Activated CD4-positive, alpha-beta T cell treated with anti-CD3 and anti-CD28 coated beads, Interleukin-2, amount 10 ng/mL, durations not matched to agents 24 days and 14 days (primary cell): ENCODE results near the gene TMEM115. TPM values are rescaled to one million over a fixed set of nuclear protein-coding genes. Genes with fewer than 3 reads are reported as not detected.

Experiments
- DNase-seq: peaks from one replicate; pipeline ENCODE4 v3.0.0; 2022
- H3K27ac Mint-ChIP-seq: one replicate; pipeline ENCODE4 v1.8.0; 2022; ENCODE audit warnings: mild to moderate bottlenecking, mixed read lengths
- H3K27me3 Mint-ChIP-seq: one replicate; pipeline ENCODE4 v1.8.0; 2022; ENCODE audit warnings: mixed read lengths
- H3K36me3 Mint-ChIP-seq: one replicate; pipeline ENCODE4 v1.8.0; 2022; ENCODE audit warnings: low read depth, mild to moderate bottlenecking, mixed read lengths
- H3K4me1 Mint-ChIP-seq: one replicate; pipeline ENCODE4 v1.8.0; 2021; ENCODE audit warnings: mixed read lengths
- H3K4me3 Mint-ChIP-seq: one replicate; pipeline ENCODE4 v1.8.0; 2022; ENCODE audit warnings: mild to moderate bottlenecking, moderate library complexity, mixed read lengths
- H3K9me3 Mint-ChIP-seq: one replicate; pipeline ENCODE4 v1.8.0; 2021; ENCODE audit warnings: mixed read lengths
- intact Hi-C: fragments of 100-400 bp; cut with micrococcal nuclease; formaldehyde crosslinking; loops from one replicate; pipeline ENCODE4 v1.15.1; 2023
- total RNA-seq: library from RNA; stranded (reverse); gene quantifications from 2 replicates; pipeline ENCODE4 v1.2.3, GENCODE V29; 2022

The TMEM115 gene
- total RNA-seq, 1 donor from 2014 or later, result 20.3 TPM

DNA sequence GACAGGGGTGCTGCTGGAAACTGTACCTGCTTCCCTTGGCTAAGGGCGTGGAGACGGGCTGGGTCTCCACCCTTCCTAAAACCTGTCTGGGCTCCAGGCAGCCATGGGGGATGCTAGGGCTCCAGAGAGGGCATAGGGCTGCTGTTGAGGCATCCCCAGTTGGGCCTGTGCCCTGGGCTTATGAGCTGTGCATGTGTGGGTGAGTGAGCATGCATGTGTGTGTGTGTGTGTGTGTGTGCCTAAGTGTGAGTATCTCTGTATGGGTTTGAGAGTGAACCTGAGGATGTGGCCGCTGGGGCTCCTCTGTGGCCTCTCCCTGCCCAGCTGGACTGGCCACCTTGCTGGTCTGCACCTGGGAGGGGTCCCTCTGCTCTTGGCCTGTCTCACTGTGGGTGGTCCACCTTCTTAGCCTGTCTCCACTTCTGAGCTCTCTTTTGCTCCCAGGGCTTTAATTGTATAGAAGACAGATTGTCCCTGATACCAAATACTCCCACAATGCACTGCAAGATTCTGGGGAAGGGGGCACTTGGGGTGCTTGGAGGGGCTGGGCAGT is 11.9 kb upstream of the TMEM115 start:
- H3K4me1 Mint-ChIP-seq, result peaks cover 8% of the 10 kb centered on the region
- no peak overlapping the region for H3K4me3 Mint-ChIP-seq
- intact Hi-C loops, result no loop called here
- H3K9me3 Mint-ChIP-seq, result no peaks in the 10 kb centered on the region
- DNase-seq, result no peak
- no peak overlapping the region for H3K27ac Mint-ChIP-seq
- peaks cover 3% of the 10 kb centered on the region for H3K27me3 Mint-ChIP-seq
- no peaks in the 10 kb centered on the region for H3K36me3 Mint-ChIP-seq

GRCh38 chr3:50370594-50370993 is 11.3 kb upstream of the TMEM115 start:
- Mint-ChIP-seq H3K4me3 (no peak overlapping the region), H3K27ac (no peak overlapping the region), H3K9me3 (no peaks in the 10 kb centered on the region), H3K4me1 (peaks cover 11% of the 10 kb centered on the region), H3K27me3 (peaks cover 3% of the 10 kb centered on the region), H3K36me3 (no peaks in the 10 kb centered on the region)
- intact Hi-C loops, result no loop called here
- DNase-seq, result no peak

DNA sequence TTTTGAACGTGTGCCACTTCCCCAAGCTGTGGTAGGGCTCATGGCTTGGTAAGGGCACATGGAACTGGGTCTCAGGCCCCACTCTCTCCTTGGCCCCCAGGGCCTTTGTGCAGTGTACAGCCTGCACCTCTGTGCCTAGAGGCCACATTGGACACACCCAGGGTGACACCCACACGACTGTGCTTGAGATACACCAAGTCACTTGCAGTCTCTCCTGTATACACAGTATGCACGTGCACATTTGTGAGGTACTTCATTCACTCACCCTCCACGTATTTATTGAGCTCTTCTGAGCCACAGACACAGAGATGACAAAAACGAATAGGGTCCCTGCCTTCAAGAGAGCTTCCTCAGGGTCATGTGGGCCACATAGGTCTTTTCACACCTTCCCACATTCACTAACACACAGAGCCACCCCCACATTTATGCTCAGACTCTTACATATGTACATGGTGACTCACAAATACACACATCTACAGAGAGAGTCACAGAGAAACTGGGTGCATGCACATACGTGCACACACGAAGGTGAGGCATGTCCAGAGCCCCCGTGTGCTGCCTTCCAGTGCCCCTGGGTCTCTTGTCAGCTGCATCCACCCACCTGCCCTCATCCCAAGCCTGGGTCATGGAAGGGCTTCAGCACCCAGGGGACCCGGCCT is 9.8 kb upstream of the TMEM115 start:
- Mint-ChIP-seq H3K36me3 (no peaks in the 10 kb centered on the region), H3K9me3 (no peaks in the 10 kb centered on the region), H3K27ac (no peak overlapping the region), H3K4me3 (no peak overlapping the region), H3K27me3 (peaks cover 3% of the 10 kb centered on the region), H3K4me1 (peaks cover 13% of the 10 kb centered on the region)
- intact Hi-C loops, result no loop called here
- no peak for DNase-seq

- DNase-seq, result no peak
- peak overlapping the region; percentile 83 for H3K4me3 Mint-ChIP-seq
- intact Hi-C loops, result loop anchor here (1.0 to 2.0 kb wide), 2 partner anchors 15 to 29 kb away; partner anchors contain the start of genes CYB561D2 and NPRL2
These were observed 6.5 kb upstream of the TMEM115 start for GRCh38 chr3:50365842-50366220.

DNA sequence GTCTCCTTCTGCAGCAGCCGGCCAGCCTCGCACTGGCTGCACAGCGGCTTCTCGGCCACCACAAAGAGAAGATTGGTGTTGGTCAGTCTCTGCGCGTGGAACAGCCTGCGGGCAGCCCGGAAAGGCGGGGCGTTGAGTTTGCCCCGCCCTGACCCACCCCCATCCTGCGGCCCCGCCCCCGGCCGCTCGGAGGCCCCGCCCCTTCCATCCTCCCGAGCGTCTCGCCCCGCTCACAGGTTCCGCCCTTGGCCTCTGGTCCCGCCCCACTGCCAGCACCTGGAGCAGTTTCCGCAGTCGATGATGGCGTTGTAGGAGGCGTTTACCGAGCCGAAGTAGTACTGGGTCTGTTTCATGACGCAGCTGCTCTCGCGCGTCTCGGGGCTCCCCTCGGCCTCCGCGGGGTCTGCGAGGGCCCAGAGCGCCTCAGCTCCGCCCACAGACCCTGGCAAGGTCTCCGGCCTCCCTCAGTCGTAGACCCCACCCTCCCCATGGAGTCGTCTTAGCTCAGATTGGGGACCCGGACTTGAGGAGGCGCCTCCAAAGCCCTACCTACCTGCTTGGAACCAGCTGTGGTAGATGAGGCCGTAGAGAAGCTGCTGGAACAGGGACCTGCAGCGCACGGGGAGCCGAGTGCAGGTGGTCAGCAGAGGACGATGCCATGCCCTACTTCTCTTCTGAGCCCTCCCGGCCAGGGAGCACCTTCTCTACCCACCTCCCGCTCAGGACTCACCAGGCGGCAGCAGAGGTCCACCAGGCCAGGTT is 5.9 kb upstream of the TMEM115 start:
- Mint-ChIP-seq H3K9me3 (no peaks in the 10 kb centered on the region), H3K36me3 (no peaks in the 10 kb centered on the region), H3K4me3 (peak overlapping the region; percentile 83), H3K27me3 (no peaks in the 10 kb centered on the region), H3K4me1 (peaks cover 11% of the 10 kb centered on the region), H3K27ac (peak overlapping the region; percentile 62)
- intact Hi-C loops, result loop anchor here (1.0 to 2.0 kb wide), 2 partner anchors 14 to 28 kb away; partner anchors contain the start of genes CYB561D2 and NPRL2
- DNase-seq, result peak; percentile 98

More at GRCh38 chr3:50365842-50366220, 6.5 kb upstream of the TMEM115 start:
- H3K27ac Mint-ChIP-seq, result peak overlapping the region; percentile 62
- H3K9me3 Mint-ChIP-seq, result no peaks in the 10 kb centered on the region
- H3K27me3 Mint-ChIP-seq, result no peaks in the 10 kb centered on the region
- H3K36me3 Mint-ChIP-seq, result no peaks in the 10 kb centered on the region
- H3K4me1 Mint-ChIP-seq, result peaks cover 11% of the 10 kb centered on the region

- Mint-ChIP-seq H3K9me3 (no peaks in the 10 kb centered on the region), H3K4me1 (peaks cover 15% of the 10 kb centered on the region), H3K27me3 (no peaks in the 10 kb centered on the region), H3K27ac (peak overlapping the region; percentile 62), H3K4me3 (peak overlapping the region; percentile 83), H3K36me3 (no peaks in the 10 kb centered on the region)
- DNase-seq, result no peak
- intact Hi-C loops, result loop anchor here (1.0 to 2.0 kb wide), 2 partner anchors 14 to 27 kb away; partner anchors contain the start of genes CYB561D2 and NPRL2
These were observed 5.3 kb upstream of the TMEM115 start for GRCh38 chr3:50364573-50365079.

DNA sequence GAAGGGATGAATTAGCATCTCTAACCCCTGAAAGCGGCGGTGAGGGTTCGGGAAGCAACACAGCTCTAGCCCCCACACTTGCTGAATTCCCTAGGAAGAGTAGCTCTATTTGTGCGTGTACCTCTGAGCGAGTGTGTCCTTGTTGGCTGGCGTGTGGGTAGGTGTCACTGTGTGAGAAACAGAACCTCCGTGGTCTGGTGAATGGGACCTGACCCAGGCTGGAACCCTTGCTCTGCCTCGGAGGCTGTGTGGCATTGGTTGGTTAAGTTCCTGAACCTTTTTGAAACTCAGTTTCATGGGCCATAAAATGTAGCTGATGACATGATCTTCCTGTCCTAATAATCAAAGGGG is 414 bp upstream of the TMEM115 start:
- peaks cover 27% of the 10 kb centered on the region for H3K36me3 Mint-ChIP-seq
- intact Hi-C loops, result loop anchor here (1.0 to 5.0 kb wide), 4 partner anchors 8 to 1028 kb away; partner anchors contain the start of genes IFRD2 and MANF
- peak overlapping the region; percentile 95 for H3K27ac Mint-ChIP-seq
- H3K4me3 Mint-ChIP-seq, result peak overlapping the region; percentile 98
- peaks cover 35% of the 10 kb centered on the region for H3K4me1 Mint-ChIP-seq
- no peaks in the 10 kb centered on the region for H3K27me3 Mint-ChIP-seq
- no peaks in the 10 kb centered on the region for H3K9me3 Mint-ChIP-seq
- DNase-seq, result no peak

DNA sequence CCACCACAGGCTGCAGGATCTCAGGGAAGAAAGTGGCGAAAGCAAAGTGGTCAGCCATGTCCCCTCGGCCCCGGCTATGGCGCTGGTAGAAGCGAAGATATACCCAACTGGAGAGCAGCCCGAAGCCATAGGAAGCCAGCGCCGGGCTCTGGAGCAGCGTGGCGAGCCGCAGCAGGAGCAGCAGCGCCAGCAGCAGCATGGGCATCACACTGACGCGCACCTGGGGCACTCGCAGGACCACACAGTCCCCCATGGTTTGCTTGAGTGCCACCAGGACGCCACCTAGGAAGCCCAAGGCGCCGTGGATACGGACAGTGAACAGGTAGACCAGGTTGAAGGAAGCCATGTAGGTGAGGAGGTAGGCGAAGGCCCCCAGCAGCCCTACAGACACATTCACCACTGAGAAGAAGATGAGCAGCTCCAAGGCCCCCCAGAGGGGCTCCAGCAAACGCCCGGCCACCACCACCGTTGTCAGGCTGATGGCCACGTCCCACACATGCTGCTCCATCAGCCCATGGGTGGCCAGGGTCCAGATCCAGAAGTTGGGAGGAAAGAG is 888 bp downstream of the TMEM115 start:
- Mint-ChIP-seq H3K27me3 (no peaks in the 10 kb centered on the region), H3K4me3 (peak overlapping the region; percentile 98), H3K4me1 (peaks cover 35% of the 10 kb centered on the region), H3K27ac (peak overlapping the region; percentile 81), H3K9me3 (no peaks in the 10 kb centered on the region), H3K36me3 (peaks cover 33% of the 10 kb centered on the region)
- intact Hi-C loops, result loop anchor here (2.0 to 5.0 kb wide), 2 partner anchors 22 to 1029 kb away; partner anchors contain the start of gene MANF
- no peak for DNase-seq

DNA sequence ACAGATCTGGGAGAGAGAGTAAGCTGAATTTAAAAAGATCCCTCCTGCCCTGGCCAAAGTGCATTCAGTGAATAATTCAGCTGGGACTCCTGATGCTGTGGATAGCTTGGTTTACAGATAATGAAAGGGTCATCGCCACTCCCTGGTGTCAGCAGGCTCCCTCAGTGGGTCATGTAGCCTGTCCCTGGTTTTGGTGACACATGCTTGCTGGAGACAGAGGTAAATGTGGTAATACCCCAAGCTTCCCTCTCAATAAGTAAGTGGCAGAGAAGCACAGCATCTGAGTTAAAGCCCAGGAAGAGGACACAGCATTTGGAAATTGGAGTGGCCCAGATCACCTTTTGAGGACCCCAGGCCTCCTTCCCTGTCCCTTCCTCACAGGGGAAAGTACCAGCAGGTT is 1.8 kb downstream of the TMEM115 start:
- H3K36me3 Mint-ChIP-seq, result peaks cover 33% of the 10 kb centered on the region
- H3K9me3 Mint-ChIP-seq, result no peaks in the 10 kb centered on the region
- H3K27ac Mint-ChIP-seq, result peak overlapping the region; percentile 20
- intact Hi-C loops, result loop anchor here (5.0 kb wide), 1 partner anchor 1030 kb away; the partner anchor contains the start of gene MANF
- no peaks in the 10 kb centered on the region for H3K27me3 Mint-ChIP-seq
- peaks cover 34% of the 10 kb centered on the region for H3K4me1 Mint-ChIP-seq
- DNase-seq, result no peak
- peak overlapping the region; percentile 98 for H3K4me3 Mint-ChIP-seq

- no peak for DNase-seq
- intact Hi-C loops, result loop anchor here (5.0 kb wide), 1 partner anchor 1031 kb away; the partner anchor contains the start of gene MANF
- Mint-ChIP-seq H3K9me3 (no peaks in the 10 kb centered on the region), H3K27me3 (no peaks in the 10 kb centered on the region), H3K4me3 (peak overlapping the region; percentile 98), H3K36me3 (peaks cover 37% of the 10 kb centered on the region), H3K27ac (no peak overlapping the region), H3K4me1 (peaks cover 39% of the 10 kb centered on the region)
These were observed 2.8 kb downstream of the TMEM115 start for GRCh38 chr3:50356553-50356952.

DNA sequence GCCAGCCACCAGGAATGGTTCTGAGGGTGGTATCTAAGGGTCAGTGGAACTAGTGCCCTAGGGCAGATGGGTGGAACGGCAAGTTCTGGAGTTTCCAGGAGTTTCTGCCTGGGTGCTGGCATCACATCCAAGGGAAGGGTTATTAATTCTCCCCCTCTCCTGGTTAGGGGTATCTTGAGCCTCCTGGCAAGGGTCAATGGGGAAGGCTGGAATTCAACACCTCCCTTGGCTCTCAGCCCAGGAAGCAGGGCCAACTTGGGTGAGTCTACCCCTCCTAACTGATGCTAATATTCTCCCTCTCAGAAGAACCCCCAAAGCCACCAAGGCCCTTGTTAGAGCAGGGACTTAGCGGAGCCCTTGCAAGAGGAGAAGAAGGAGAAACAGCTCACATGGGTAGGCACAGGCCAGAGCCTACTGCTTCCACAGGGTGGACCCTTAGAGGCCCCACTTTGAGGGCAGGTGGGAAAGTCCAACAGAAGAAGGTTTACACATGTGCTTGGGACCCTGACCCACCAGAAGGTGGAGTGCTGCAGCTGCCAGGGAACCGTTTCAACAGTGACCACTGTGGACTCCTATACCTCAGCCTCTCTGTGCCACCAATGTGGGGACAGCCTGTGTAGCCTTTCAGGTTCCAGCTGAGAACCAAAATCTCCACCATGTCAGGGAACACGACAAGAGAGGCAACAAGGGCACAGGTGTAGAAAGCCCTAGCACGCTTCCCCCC is 3.3 kb downstream of the TMEM115 start:
- Mint-ChIP-seq H3K4me3 (peak overlapping the region; percentile 98), H3K27ac (no peak overlapping the region), H3K27me3 (no peaks in the 10 kb centered on the region), H3K9me3 (no peaks in the 10 kb centered on the region), H3K4me1 (peaks cover 44% of the 10 kb centered on the region), H3K36me3 (peaks cover 39% of the 10 kb centered on the region)
- intact Hi-C loops, result loop anchor here (5.0 kb wide), 1 partner anchor 1031 kb away; the partner anchor contains the start of gene MANF
- no peak for DNase-seq

- intact Hi-C loops, result loop anchor here (5.0 kb wide), 1 partner anchor 1032 kb away; the partner anchor contains the start of gene MANF
- Mint-ChIP-seq H3K27ac (no peak overlapping the region), H3K36me3 (peaks cover 44% of the 10 kb centered on the region), H3K9me3 (no peaks in the 10 kb centered on the region), H3K4me1 (peaks cover 50% of the 10 kb centered on the region), H3K4me3 (no peak overlapping the region), H3K27me3 (no peaks in the 10 kb centered on the region)
- no peak for DNase-seq
These were observed 4.5 kb downstream of the TMEM115 start for GRCh38 chr3:50354850-50355249.
